Myocyte (in vitro differentiated cells): ENCODE measurements around the gene TAS1R3. TPM values are rescaled to one million over a fixed set of nuclear protein-coding genes. Genes with fewer than 3 reads are reported as not detected.
A peak's percentile ranks its signal among the peaks of the same experiment; 100 is the strongest.

Source experiments
- DNase-seq: peaks from one replicate; pipeline ENCODE4 v3.0.0-alpha.2; 2012; ENCODE audit warnings: low read depth
- total RNA-seq: library from RNA; depleted of rRNA; stranded (reverse); fragments of >200 nt; gene quantifications from 2 replicates; pipeline ENCODE4 v1.2.3, GENCODE V29; 2014

Gene TAS1R3
- total RNA-seq, 1 donor from 2014 or later: 0.13 TPM

- DNase-seq: no peak
Observed at GRCh38 chr1:1294250-1294890, 36.7 kb upstream of the TAS1R3 start.

GRCh38 chr1:1295154-1295923 lies 35.7 kb upstream of the TAS1R3 start:
- no peak for DNase-seq

- DNase-seq: no peak
Observed at GRCh38 chr1:1296070-1297061, 34.7 kb upstream of the TAS1R3 start.

GRCh38 chr1:1297802-1298424 lies 33.2 kb upstream of the TAS1R3 start:
- no peak for DNase-seq

GRCh38 chr1:1298861-1299685 lies 32.0 kb upstream of the TAS1R3 start:
- DNase-seq: peak; percentile 95

GRCh38 chr1:1299686-1300351 lies 31.3 kb upstream of the TAS1R3 start:
- DNase-seq: no peak

- DNase-seq: no peak
Observed at GRCh38 chr1:1300352-1300739, 30.7 kb upstream of the TAS1R3 start.

- DNase-seq: no peak
Observed at GRCh38 chr1:1302006-1302430, 29.1 kb upstream of the TAS1R3 start.

GRCh38 chr1:1302951-1303509 lies 28.1 kb upstream of the TAS1R3 start:
- DNase-seq: peak; percentile 29

- DNase-seq: peak; percentile 47
Observed at GRCh38 chr1:1303736-1304135, 27.3 kb upstream of the TAS1R3 start.

GRCh38 chr1:1304331-1305299 lies 26.5 kb upstream of the TAS1R3 start:
- DNase-seq: peak; percentile 86

GRCh38 chr1:1305300-1306069 lies 25.6 kb upstream of the TAS1R3 start:
- DNase-seq: peak; percentile 77

- DNase-seq: peak; percentile 51
Observed at GRCh38 chr1:1306070-1306660, 24.9 kb upstream of the TAS1R3 start.

GRCh38 chr1:1306661-1307260 lies 24.3 kb upstream of the TAS1R3 start:
- no peak for DNase-seq

- peak; percentile 35 for DNase-seq
Observed at GRCh38 chr1:1307261-1307922, 23.7 kb upstream of the TAS1R3 start.
